HCT116 (cell line): Measurements from ENCODE around the gene TNKS2. TPM values are rescaled to one million over a fixed set of nuclear protein-coding genes. Genes with fewer than 3 reads are reported as not detected.

Source experiments
- ATAC-seq: fragments of 200-7000 bp; cut with Tn5 transposase; 2 replicates; pipeline ENCODE4 v1.9.1; 2020; ENCODE audit warnings: mild to moderate bottlenecking, moderate library complexity
- BruUV-seq: library from RNA; stranded (reverse); fragments of 400-500 nt; replicated peaks from 2 replicates; lab custom pipeline; 2021; lab: Mats Ljungman, UMichigan
- CTCF ChIA-PET: fragments of 300-600 bp; sonication (Branson Sonifier 250); formaldehyde crosslinking; loops from one replicate; lab custom pipeline; 2021; ENCODE audit warnings: antibody characterized with exemption; lab: Charles Lee
- POLR2A ChIA-PET: fragments of 300-600, 350-600 bp; sonication (Branson Sonifier 250); formaldehyde crosslinking; loops from one replicate; lab custom pipeline; 2021; ENCODE audit warnings: antibody characterized with exemption; lab: Charles Lee
- RAD21 ChIA-PET, 2 experiments: fragments of 300-600 bp; sonication (Branson Sonifier 250); formaldehyde crosslinking; loops; one replicate each; lab custom pipeline; 2023; ENCODE audit warnings: low total read pairs in 2 of 2; ENCODE audit not compliant: uncharacterized antibody in 2 of 2, unreplicated experiment in 2 of 2, low non-redundant PET in 1 of 2; lab: Charles Lee
- DNase-seq: peaks from one replicate; pipeline ENCODE4 v3.0.0-alpha.2; 2010; ENCODE audit warnings: low read depth, low spot score
- H2AFZ ChIP-seq: fragments of 200-600 bp; shearing (Covaris generic), sonication (generic); 2 replicates; pipeline ENCODE4 v1.6.1; 2017; ENCODE audit warnings: low read depth, mixed run types, mixed read lengths, antibody characterized with exemption, low read length; ENCODE audit not compliant: poor library complexity, severe bottlenecking
- H3K27ac ChIP-seq: 2 replicates; pipeline ENCODE4 v1.5.1; 2012; ENCODE audit warnings: low read depth, low read length
- H3K27me3 ChIP-seq: fragments of 200-600 bp; sonication (generic); 2 replicates; pipeline ENCODE4 v1.6.1; 2016; ENCODE audit warnings: mixed run types, low read length, mixed read lengths; ENCODE audit not compliant: insufficient read depth
- H3K36me3 ChIP-seq, 2 experiments: fragments of 200-500 bp in 1 of 2; fragments of 200-600 bp in 1 of 2; sonication (Bioruptor generic) in 1 of 2; sonication (generic) in 1 of 2; 2 replicates each; pipeline versions ENCODE4 v1.5.1 to v1.6.1; 2014 to 2016; ENCODE audit warnings: low read length in 2 of 2, inconsistent platforms in 1 of 2, mixed read lengths in 1 of 2, mixed run types in 1 of 2; ENCODE audit not compliant: insufficient read depth in 2 of 2, control insufficient read depth in 1 of 2
- H3K4me1 ChIP-seq, 2 experiments: fragments of 200-600 bp in 1 of 2; sonication (generic) in 1 of 2; 2 replicates each; pipeline versions ENCODE4 v1.5.1 to v1.6.1; 2012 to 2017; ENCODE audit warnings: low read length in 2 of 2, inconsistent platforms in 1 of 2, mild to moderate bottlenecking in 1 of 2, mixed read lengths in 1 of 2, mixed run types in 1 of 2, moderate library complexity in 1 of 2; ENCODE audit not compliant: insufficient read depth in 2 of 2, control insufficient read depth in 1 of 2
- H3K4me2 ChIP-seq: fragments of 200-600 bp; sonication (generic); 2 replicates; pipeline ENCODE4 v1.6.1; 2017; ENCODE audit warnings: mixed run types, low read length, mixed read lengths
- H3K4me3 ChIP-seq, 2 experiments: fragments of 200-600 bp in 1 of 2; sonication (generic) in 1 of 2; replicated peaks in 1 of 2; 2 replicates each; pipeline ENCODE4 v1.5.1; 2011 to 2016; ENCODE audit warnings: low read length in 2 of 2, control low read depth in 1 of 2, low read depth in 1 of 2, mild to moderate bottlenecking in 1 of 2, mixed read lengths in 1 of 2, mixed run types in 1 of 2
- H3K79me2 ChIP-seq: fragments of 200-600 bp; sonication (generic); 2 replicates; pipeline ENCODE4 v1.6.1; 2017; ENCODE audit warnings: mild to moderate bottlenecking, mixed run types, low read length, moderate library complexity, mixed read lengths; ENCODE audit not compliant: insufficient read depth
- H3K9ac ChIP-seq: fragments of 200-600 bp; sonication (generic); 2 replicates; pipeline ENCODE4 v1.6.1; 2016; ENCODE audit warnings: low read length, mixed read lengths
- H3K9me2 ChIP-seq: fragments of 200-600 bp; sonication (generic), shearing (Covaris generic); 2 replicates; pipeline ENCODE4 v1.6.1; 2017; ENCODE audit warnings: mixed run types, mild to moderate bottlenecking, moderate library complexity; ENCODE audit not compliant: insufficient read depth
- H3K9me3 ChIP-seq, 2 experiments: fragments of 200-500 bp in 1 of 2; fragments of 200-600 bp in 1 of 2; sonication (Bioruptor generic) in 1 of 2; sonication (generic) in 1 of 2; 2 replicates each; pipeline ENCODE4 v1.6.1; 2014 to 2017; ENCODE audit warnings: low read length in 2 of 2, mixed read lengths in 2 of 2, inconsistent platforms in 1 of 2, low read depth in 1 of 2, mild to moderate bottlenecking in 1 of 2, mixed run types in 1 of 2, moderate library complexity in 1 of 2; ENCODE audit not compliant: control insufficient read depth in 1 of 2, insufficient read depth in 1 of 2
- H4K20me1 ChIP-seq: fragments of 200-600 bp; sonication (generic), shearing (Covaris generic); 2 replicates; pipeline ENCODE4 v1.6.1; 2017; ENCODE audit warnings: mixed run types, mild to moderate bottlenecking, moderate library complexity; ENCODE audit not compliant: insufficient read depth
- CBX3 ChIP-seq: IDR thresholded peaks from 2 replicates; pipeline ENCODE4 v1.6.1; 2012; ENCODE audit warnings: low read depth
- CEBPB ChIP-seq: IDR thresholded peaks from 2 replicates; pipeline ENCODE4 v1.6.1; 2012; ENCODE audit warnings: low read depth
- ELF1 ChIP-seq: IDR thresholded peaks from 2 replicates; pipeline ENCODE4 v1.6.1; 2012; ENCODE audit warnings: low read depth, borderline replicate concordance
- EZH2 ChIP-seq: fragments of 200-600 bp; sonication (generic); IDR thresholded peaks from 2 replicates; pipeline ENCODE4 v1.6.1; 2017; ENCODE audit warnings: antibody characterized with exemption, mixed run types
- EZH2phosphoT487 ChIP-seq: fragments of 200-600 bp; IDR thresholded peaks from 2 replicates; pipeline ENCODE4 v1.6.1; 2018; ENCODE audit warnings: antibody characterized with exemption, borderline replicate concordance
- JUND ChIP-seq: IDR thresholded peaks from 2 replicates; pipeline ENCODE4 v1.6.1; 2012
- MAX ChIP-seq: IDR thresholded peaks from 2 replicates; pipeline ENCODE4 v1.6.1; 2012
- SIN3A ChIP-seq: IDR thresholded peaks from 2 replicates; pipeline ENCODE4 v1.6.1; 2012; ENCODE audit warnings: low read depth
- SP1 ChIP-seq: IDR thresholded peaks from 2 replicates; pipeline ENCODE4 v1.6.1; 2012; ENCODE audit warnings: low read depth
- SRF ChIP-seq: IDR thresholded peaks from 2 replicates; pipeline ENCODE4 v1.6.1; 2012; ENCODE audit warnings: low read depth
- YY1 ChIP-seq: IDR thresholded peaks from 2 replicates; pipeline ENCODE4 v1.6.1; 2011; ENCODE audit warnings: low read length, low read depth, moderate library complexity, mild to moderate bottlenecking; ENCODE audit not compliant: insufficient replicate concordance; ENCODE audit errors: extremely low read depth
- ZFX ChIP-seq: fragments of 450-650 bp; IDR thresholded peaks from 2 replicates; pipeline ENCODE4 v1.6.1; 2017
- ZNF274 ChIP-seq: fragments of 200-500 bp; sonication (Bioruptor generic); IDR thresholded peaks from 2 replicates; pipeline ENCODE4 v1.6.1; 2014; ENCODE audit warnings: mild to moderate bottlenecking, low read depth, low read length, inconsistent platforms
- intact Hi-C: fragments of 100-400 bp; cut with micrococcal nuclease; formaldehyde crosslinking; loops from 2 replicates; pipeline ENCODE4 v1.10.0; 2022
- total RNA-seq: library from RNA; stranded (reverse); gene quantifications from one replicate; pipeline ENCODE4 v1.2.1, GENCODE V29; 2021; ENCODE audit not compliant: unreplicated experiment
- TF ChIP-seq, protein P1 (sequence below): IDR thresholded peaks from 2 replicates; pipeline ENCODE4 v1.6.1; 2012

TNKS2 gene
- total RNA-seq, 1 experiment from 2014 or later = 20.7 TPM

- no TSS peak for BruUV-seq
- CTCF ChIA-PET = no interaction called here
- H3K9me3 ChIP-seq = no peaks in the 10 kb centered on the region
Measured at GRCh38 chr10:91865562-91866081, 67.4 kb downstream of the TNKS2 start.

DNA sequence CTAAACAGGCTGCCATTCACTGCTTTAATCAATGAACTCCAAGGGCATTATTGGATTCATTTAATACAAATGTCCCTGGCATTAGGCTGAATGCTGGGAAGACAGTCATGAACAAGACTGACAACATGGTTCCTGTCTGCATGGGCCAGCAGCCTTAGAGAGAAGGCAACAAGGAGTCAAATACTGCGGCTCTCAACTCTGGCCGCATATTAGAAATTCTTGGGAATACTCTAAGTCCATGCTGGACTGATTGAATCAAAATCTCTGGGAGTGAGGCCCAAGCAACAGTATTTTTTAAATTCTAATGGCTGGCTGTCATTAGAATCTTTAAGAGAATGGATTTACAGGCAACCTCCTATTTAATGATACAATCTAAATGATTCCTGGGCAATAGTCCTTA is 76.9 kb downstream of the TNKS2 start:
- no peak overlapping the region for H2AFZ ChIP-seq
- CTCF ChIA-PET = no interaction called here
- intact Hi-C loops = no loop called here
- H3K4me3 ChIP-seq = no peak overlapping the region
- DNase-seq (no peak), ATAC-seq (no peak)
- no peak for TF ChIP-seq SIN3A
- no peak for TF ChIP-seq ZNF274
- no peak for TF ChIP-seq EZH2phosphoT487
- TF ChIP-seq ZFX = no peak
- TF ChIP-seq SP1 = no peak
- TF ChIP-seq, protein P1, sequence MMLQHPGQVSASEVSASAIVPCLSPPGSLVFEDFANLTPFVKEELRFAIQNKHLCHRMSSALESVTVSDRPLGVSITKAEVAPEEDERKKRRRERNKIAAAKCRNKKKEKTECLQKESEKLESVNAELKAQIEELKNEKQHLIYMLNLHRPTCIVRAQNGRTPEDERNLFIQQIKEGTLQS = no peak
- TF ChIP-seq SRF = no peak
- TF ChIP-seq MAX = no peak
- no peak for TF ChIP-seq JUND
- TF ChIP-seq ELF1 = no peak
- no peak for TF ChIP-seq YY1
- no peak for TF ChIP-seq EZH2
- H4K20me1 ChIP-seq = no peaks in the 10 kb centered on the region
- no peak overlapping the region for H3K9ac ChIP-seq
- H3K79me2 ChIP-seq = no peaks in the 10 kb centered on the region
- no peaks in the 10 kb centered on the region for H3K9me3 ChIP-seq
- no peaks in the 10 kb centered on the region for H3K36me3 ChIP-seq
- POLR2A ChIA-PET = no interaction called here
- H3K4me1 ChIP-seq = no peaks in the 10 kb centered on the region; a peak in 1 of 4 replicates
- BruUV-seq = no TSS peak
- H3K4me2 ChIP-seq = no peak overlapping the region
- no peak overlapping the region for H3K27ac ChIP-seq
- no peaks in the 10 kb centered on the region for H3K27me3 ChIP-seq
- RAD21 ChIA-PET = no interaction called here
- no peaks in the 10 kb centered on the region for H3K9me2 ChIP-seq

More at GRCh38 chr10:91865562-91866081, 67.4 kb downstream of the TNKS2 start:
- H3K27me3 ChIP-seq = no peaks in the 10 kb centered on the region
- H3K4me1 ChIP-seq = no peaks in the 10 kb centered on the region
- intact Hi-C loops = no loop called here
- H3K9me2 ChIP-seq = no peaks in the 10 kb centered on the region
- no peak overlapping the region for H3K4me2 ChIP-seq
- H4K20me1 ChIP-seq = no peaks in the 10 kb centered on the region; the same call in 1 of the 2 replicates
- H3K27ac ChIP-seq = no peak overlapping the region
- RAD21 ChIA-PET = no interaction called here
- no peak overlapping the region for H2AFZ ChIP-seq
- POLR2A ChIA-PET = no interaction called here
- no peak overlapping the region for H3K9ac ChIP-seq
- DNase-seq (no peak), ATAC-seq (no peak)
- no peak overlapping the region for H3K4me3 ChIP-seq
- H3K79me2 ChIP-seq = no peaks in the 10 kb centered on the region
- peaks cover 0 to 15% of the 10 kb centered on the region in 2 experiments; a peak in 3 of 4 replicates for H3K36me3 ChIP-seq
- TF ChIP-seq SRF = no peak
- TF ChIP-seq SP1 = no peak
- TF ChIP-seq CEBPB = no peak
- no peak for TF ChIP-seq ZFX
- no peak for TF ChIP-seq CBX3
- TF ChIP-seq, all 23 proteins: peak for 0
